ENCODE data around the gene RAB26.
"Not testable (repeated sequence)": the region's sequence is repeated elsewhere in the genome, so short reads cannot be mapped to it uniquely, and the experiment has no call there.

Gene RAB26

GRCh38 chr16:2197765-2198164, 49.3 kb downstream of the RAB26 start:
- no peak overlapping the region for H3K4me3 ChIP-seq (ENCODE audit: insufficient read depth, low read depth, low read length)
- H3K27ac ChIP-seq (ENCODE audit: insufficient read depth, low read depth, low read length, poor library complexity, severe bottlenecking): no peak overlapping the region
- H3K4me1 ChIP-seq (ENCODE audit: control insufficient read depth, insufficient read depth, low read length): peaks cover 10% of the 10 kb centered on the region
- no peaks in the 10 kb centered on the region for H3K9me3 ChIP-seq (ENCODE audit: control insufficient read depth, low read length)
- WGBS, 2 experiments: 82 to 83% methylated on average over 6 of the region's 6 CpGs
- peaks cover 65% of the 10 kb centered on the region for H3K27me3 ChIP-seq (ENCODE audit: control insufficient read depth, insufficient read depth, low read length, poor library complexity, severe bottlenecking)
- no peaks in the 10 kb centered on the region for H3K36me3 ChIP-seq (ENCODE audit: control insufficient read depth, insufficient read depth, low read length)

GRCh38 chr16:2198283-2198682, 49.9 kb downstream of the RAB26 start:
- Histone ChIP-seq H3K4me3 (ENCODE audit: insufficient read depth, low read depth, low read length) (no peak overlapping the region), H3K27me3 (ENCODE audit: control insufficient read depth, insufficient read depth, low read length, poor library complexity, severe bottlenecking) (peaks cover 65% of the 10 kb centered on the region), H3K27ac (ENCODE audit: insufficient read depth, low read depth, low read length, poor library complexity, severe bottlenecking) (no peak overlapping the region), H3K4me1 (ENCODE audit: control insufficient read depth, insufficient read depth, low read length) (peaks cover 10% of the 10 kb centered on the region), H3K36me3 (ENCODE audit: control insufficient read depth, insufficient read depth, low read length) (no peaks in the 10 kb centered on the region), H3K9me3 (ENCODE audit: control insufficient read depth, low read length) (no peaks in the 10 kb centered on the region)
- 80 to 83% methylated on average over 4 of the region's 4 CpGs for WGBS, 2 experiments

GRCh38 chr16:2199095-2199494, 50.7 kb downstream of the RAB26 start:
- H3K36me3 ChIP-seq (ENCODE audit: control insufficient read depth, insufficient read depth, low read length): no peaks in the 10 kb centered on the region
- H3K27me3 ChIP-seq (ENCODE audit: control insufficient read depth, insufficient read depth, low read length, poor library complexity, severe bottlenecking): peaks cover 65% of the 10 kb centered on the region
- 79 to 81% methylated on average over 5 of the region's 5 CpGs for WGBS, 2 experiments
- H3K4me3 ChIP-seq (ENCODE audit: insufficient read depth, low read depth, low read length): no peak overlapping the region
- no peak overlapping the region for H3K27ac ChIP-seq (ENCODE audit: insufficient read depth, low read depth, low read length, poor library complexity, severe bottlenecking)
- H3K4me1 ChIP-seq (ENCODE audit: control insufficient read depth, insufficient read depth, low read length): peaks cover 10% of the 10 kb centered on the region
- no peaks in the 10 kb centered on the region for H3K9me3 ChIP-seq (ENCODE audit: control insufficient read depth, low read length)

- Histone ChIP-seq H3K27ac (ENCODE audit: insufficient read depth, low read depth, low read length, poor library complexity, severe bottlenecking) (no peak overlapping the region), H3K9me3 (ENCODE audit: control insufficient read depth, low read length) (no peaks in the 10 kb centered on the region), H3K27me3 (ENCODE audit: control insufficient read depth, insufficient read depth, low read length, poor library complexity, severe bottlenecking) (peaks cover 62% of the 10 kb centered on the region), H3K4me3 (ENCODE audit: insufficient read depth, low read depth, low read length) (no peak overlapping the region), H3K36me3 (ENCODE audit: control insufficient read depth, insufficient read depth, low read length) (no peaks in the 10 kb centered on the region), H3K4me1 (ENCODE audit: control insufficient read depth, insufficient read depth, low read length) (peaks cover 10% of the 10 kb centered on the region)
- WGBS, 2 experiments: 72 to 76% methylated on average over 14 of the region's 14 CpGs
Observed at GRCh38 chr16:2199621-2200139, 51.3 kb downstream of the RAB26 start.

GRCh38 chr16:2200313-2200712, 51.9 kb downstream of the RAB26 start:
- Histone ChIP-seq H3K9me3 (ENCODE audit: control insufficient read depth, low read length) (no peaks in the 10 kb centered on the region), H3K4me3 (ENCODE audit: insufficient read depth, low read depth, low read length) (no peak overlapping the region), H3K27ac (ENCODE audit: insufficient read depth, low read depth, low read length, poor library complexity, severe bottlenecking) (no peak overlapping the region), H3K4me1 (ENCODE audit: control insufficient read depth, insufficient read depth, low read length) (peaks cover 6% of the 10 kb centered on the region), H3K27me3 (ENCODE audit: control insufficient read depth, insufficient read depth, low read length, poor library complexity, severe bottlenecking) (peaks cover 55% of the 10 kb centered on the region), H3K36me3 (ENCODE audit: control insufficient read depth, insufficient read depth, low read length) (no peaks in the 10 kb centered on the region)
- WGBS, 2 experiments: 87 to 90% methylated on average over 6 of the region's 6 CpGs

GRCh38 chr16:2203119-2203688, 54.8 kb downstream of the RAB26 start:
- H3K9me3 ChIP-seq (ENCODE audit: control insufficient read depth, low read length); H3K4me3 ChIP-seq (ENCODE audit: insufficient read depth, low read depth, low read length); H3K27ac ChIP-seq (ENCODE audit: insufficient read depth, low read depth, low read length, poor library complexity, severe bottlenecking); H3K4me1 ChIP-seq (ENCODE audit: control insufficient read depth, insufficient read depth, low read length): not testable (repeated sequence)
- H3K36me3 ChIP-seq (ENCODE audit: control insufficient read depth, insufficient read depth, low read length): peaks cover 13% of the 10 kb centered on the region
- peaks cover 30% of the 10 kb centered on the region for H3K27me3 ChIP-seq (ENCODE audit: control insufficient read depth, insufficient read depth, low read length, poor library complexity, severe bottlenecking)
- 93 to 95% methylated on average over 7 of the region's 8 CpGs for WGBS, 2 experiments

Measured in ectodermal cell (in vitro differentiated cells).